H1 (cell line): ENCODE results near the gene FABP6. TPM values are rescaled to one million over a fixed set of nuclear protein-coding genes. Genes with fewer than 3 reads are reported as not detected.

ENCODE experiments used
- CEBPB ChIP-seq: IDR thresholded peaks from 2 replicates; pipeline ENCODE4 v1.6.1; 2012; ENCODE audit warnings: low read depth, low read length
- EGR1 ChIP-seq: IDR thresholded peaks from 2 replicates; pipeline ENCODE4 v1.6.1; 2011; ENCODE audit warnings: low read depth, low read length, borderline replicate concordance
- HDAC2 ChIP-seq, 2 experiments: fragments of 300-600 bp in 1 of 2; sonication (generic) in 1 of 2; IDR thresholded peaks; 2 replicates each; pipeline ENCODE4 v1.6.1; 2011 to 2012; ENCODE audit warnings: low read depth in 2 of 2, low read length in 2 of 2, mild to moderate bottlenecking in 2 of 2, moderate library complexity in 2 of 2, borderline replicate concordance in 1 of 2, inconsistent platforms in 1 of 2
- NRF1 ChIP-seq: IDR thresholded peaks from 2 replicates; pipeline ENCODE4 v1.6.1; 2011; ENCODE audit warnings: mild to moderate bottlenecking, low read depth, low read length, improper control_type of control experiment
- RNF2 ChIP-seq: fragments of 200-900, 300-1000 bp; sonication (generic); IDR thresholded peaks from 2 replicates; pipeline ENCODE4 v1.7.1; 2016; ENCODE audit warnings: borderline replicate concordance, low read depth, mild to moderate bottlenecking, antibody characterized with exemption, low read length; ENCODE audit not compliant: poor library complexity, severe bottlenecking; ENCODE audit errors: missing control alignments
- polyA plus RNA-seq, 7 experiments: library from polyadenylated mRNA; depleted of rRNA in 3 of 7; stranded (reverse) in 5 of 7; unstranded in 2 of 7; fragments of >200 nt in 5 of 7; fragments of 200-250 nt in 2 of 7; gene quantifications; 1 replicate in 5 of 7; 2 replicates in 1 of 7; 4 replicates in 1 of 7; pipeline versions ENCODE4 v1.2.1 to v1.2.3, GENCODE V29; 2011 to 2013; ENCODE audit warnings: missing spikeins in 2 of 7, mixed read lengths in 2 of 7
- total RNA-seq: library from RNA; stranded (reverse); fragmentation: NEBNext Ultra II Directional; extraction: Animal tissue kit (Norgen Biotek cat#: 25700); gene quantifications from 2 replicates; pipeline ENCODE4 v1.2.1, GENCODE V29; 2021

FABP6 gene
- total and polyA plus RNA-seq, 2 of the 8 experiments (the other 6 are each of a cell fraction or from before 2014, with no cell fraction given): 4.8 to 6.1 TPM

DNA sequence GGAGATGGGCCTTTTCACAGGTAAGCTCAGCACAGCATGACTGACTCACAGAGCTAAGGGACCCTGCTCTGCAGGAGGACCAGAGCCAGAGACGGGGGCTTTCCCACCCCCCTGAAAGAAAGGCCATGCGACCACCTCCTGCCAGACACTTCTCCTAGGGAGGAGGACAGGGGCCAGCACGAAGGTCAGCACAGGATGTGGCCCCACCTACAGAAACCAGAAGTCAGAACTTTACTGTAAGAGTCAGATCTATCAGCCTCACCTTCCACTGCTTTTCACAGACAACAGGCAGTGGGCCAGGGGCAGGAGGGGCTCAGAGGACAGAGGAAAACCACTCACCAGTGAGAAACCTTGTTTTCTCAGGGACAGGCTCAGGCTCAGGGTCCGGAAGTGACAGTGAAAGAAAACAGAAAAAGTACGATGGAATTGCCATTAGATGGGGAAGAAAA, 45.2 kb downstream of the FABP6 start (continued):
- TF ChIP-seq NRF1 (no peak), EGR1 (no peak), CEBPB (no peak), HDAC2 (IDR thresholded peaks at IDR 0.05; ENCODE audit: borderline replicate concordance in 1 of 2, low read depth in 2 of 2, low read length in 2 of 2) (no peak), RNF2 (no peak)
